HEK293 (cell line): Measurements from ENCODE around the gene HNRNPUL1.

ENCODE experiments used
- KLF9 ChIP-seq: fragments of 450-650 bp; formaldehyde crosslinking; IDR thresholded peaks from 2 replicates; pipeline ENCODE4 v1.5.1; 2016; ENCODE audit warnings: missing biosample characterization, missing genetic modification characterization, low read depth
- SP2 ChIP-seq: fragments of 450-650 bp; formaldehyde crosslinking; IDR thresholded peaks from 2 replicates; pipeline ENCODE4 v1.5.1; 2016; ENCODE audit warnings: missing biosample characterization, missing genetic modification characterization
- WT1 ChIP-seq: fragments of 450-650 bp; formaldehyde crosslinking; IDR thresholded peaks from 2 replicates; pipeline ENCODE4 v1.5.1; 2016; ENCODE audit warnings: missing biosample characterization, missing genetic modification characterization
- ZBTB8A ChIP-seq: fragments of 450-650 bp; formaldehyde crosslinking; IDR thresholded peaks from 2 replicates; pipeline ENCODE4 v1.5.1; 2016; ENCODE audit warnings: missing biosample characterization, missing genetic modification characterization
- ZEB2 ChIP-seq: fragments of 450-650 bp; formaldehyde crosslinking; IDR thresholded peaks from 2 replicates; pipeline ENCODE4 v1.5.1; 2016; ENCODE audit warnings: missing biosample characterization, missing genetic modification characterization
- ZIC2 ChIP-seq: fragments of 450-650 bp; formaldehyde crosslinking; IDR thresholded peaks from 2 replicates; pipeline ENCODE4 v1.5.1; 2016; ENCODE audit warnings: missing biosample characterization, missing genetic modification characterization
- ZNF19 ChIP-seq: fragments of 450-650 bp; formaldehyde crosslinking; IDR thresholded peaks from 2 replicates; pipeline ENCODE4; 2016; ENCODE audit warnings: missing biosample characterization, missing genetic modification characterization, low read depth
- ZNF202 ChIP-seq: fragments of 450-650 bp; formaldehyde crosslinking; IDR thresholded peaks from 2 replicates; pipeline ENCODE4 v1.5.1; 2016; ENCODE audit warnings: missing biosample characterization, missing genetic modification characterization, borderline replicate concordance
- ZNF274 ChIP-seq, 2 experiments: fragments of 200-500 bp in 1 of 2; fragments of 450-650 bp in 1 of 2; sonication (Bioruptor generic) in 1 of 2; formaldehyde crosslinking in 1 of 2; IDR thresholded peaks; 2 replicates each; pipeline versions ENCODE4 v1.5.1 to v1.6.1; 2014 to 2016; ENCODE audit warnings: borderline replicate concordance in 1 of 2, inconsistent platforms in 1 of 2, low read length in 1 of 2, missing biosample characterization in 1 of 2, missing genetic modification characterization in 1 of 2
- ZNF404 ChIP-seq: fragments of 450-650 bp; formaldehyde crosslinking; IDR thresholded peaks from 2 replicates; pipeline ENCODE4 v1.5.1; 2017; ENCODE audit warnings: missing biosample characterization, missing genetic modification characterization
- ZNF510 ChIP-seq: fragments of 450-650 bp; formaldehyde crosslinking; IDR thresholded peaks from 2 replicates; pipeline ENCODE4 v1.5.1; 2018; ENCODE audit warnings: mild to moderate bottlenecking, missing genetic modification characterization, missing biosample characterization; ENCODE audit not compliant: insufficient replicate concordance
- ZNF561 ChIP-seq: fragments of 450-650 bp; IDR thresholded peaks from 2 replicates; pipeline ENCODE4 v1.5.1; 2018; ENCODE audit warnings: missing biosample characterization, missing genetic modification characterization, borderline replicate concordance
- TF ChIP-seq, protein P1 (sequence below): fragments of 450-650 bp; formaldehyde crosslinking; IDR thresholded peaks from 2 replicates; pipeline ENCODE4 v1.5.1; 2017; ENCODE audit warnings: missing biosample characterization, missing genetic modification characterization
- TF ChIP-seq, protein P2 (sequence below): fragments of 450-650 bp; formaldehyde crosslinking; IDR thresholded peaks from 2 replicates; pipeline ENCODE4 v1.5.1; 2017; ENCODE audit warnings: missing biosample characterization, missing genetic modification characterization
- TF ChIP-seq, protein P3 (sequence below): fragments of 450-650 bp; formaldehyde crosslinking; IDR thresholded peaks from 2 replicates; pipeline ENCODE4 v1.5.1; 2016; ENCODE audit warnings: missing biosample characterization, missing genetic modification characterization
- TF ChIP-seq, protein P4 (sequence below): fragments of 450-650 bp; formaldehyde crosslinking; optimal IDR thresholded peaks from 2 replicates; pipeline ENCODE3; 2016; ENCODE audit warnings: missing biosample characterization, mild to moderate bottlenecking, missing genetic modification characterization
- TF ChIP-seq, protein P5 (sequence below): fragments of 450-650 bp; formaldehyde crosslinking; IDR thresholded peaks from 2 replicates; pipeline ENCODE4 v1.5.1; 2016; ENCODE audit warnings: missing biosample characterization, missing genetic modification characterization
- TF ChIP-seq, protein P6 (sequence below): fragments of 450-650 bp; formaldehyde crosslinking; IDR thresholded peaks from 2 replicates; pipeline ENCODE4 v1.5.1; 2016; ENCODE audit warnings: missing biosample characterization, missing genetic modification characterization, low read depth

Gene HNRNPUL1

DNA sequence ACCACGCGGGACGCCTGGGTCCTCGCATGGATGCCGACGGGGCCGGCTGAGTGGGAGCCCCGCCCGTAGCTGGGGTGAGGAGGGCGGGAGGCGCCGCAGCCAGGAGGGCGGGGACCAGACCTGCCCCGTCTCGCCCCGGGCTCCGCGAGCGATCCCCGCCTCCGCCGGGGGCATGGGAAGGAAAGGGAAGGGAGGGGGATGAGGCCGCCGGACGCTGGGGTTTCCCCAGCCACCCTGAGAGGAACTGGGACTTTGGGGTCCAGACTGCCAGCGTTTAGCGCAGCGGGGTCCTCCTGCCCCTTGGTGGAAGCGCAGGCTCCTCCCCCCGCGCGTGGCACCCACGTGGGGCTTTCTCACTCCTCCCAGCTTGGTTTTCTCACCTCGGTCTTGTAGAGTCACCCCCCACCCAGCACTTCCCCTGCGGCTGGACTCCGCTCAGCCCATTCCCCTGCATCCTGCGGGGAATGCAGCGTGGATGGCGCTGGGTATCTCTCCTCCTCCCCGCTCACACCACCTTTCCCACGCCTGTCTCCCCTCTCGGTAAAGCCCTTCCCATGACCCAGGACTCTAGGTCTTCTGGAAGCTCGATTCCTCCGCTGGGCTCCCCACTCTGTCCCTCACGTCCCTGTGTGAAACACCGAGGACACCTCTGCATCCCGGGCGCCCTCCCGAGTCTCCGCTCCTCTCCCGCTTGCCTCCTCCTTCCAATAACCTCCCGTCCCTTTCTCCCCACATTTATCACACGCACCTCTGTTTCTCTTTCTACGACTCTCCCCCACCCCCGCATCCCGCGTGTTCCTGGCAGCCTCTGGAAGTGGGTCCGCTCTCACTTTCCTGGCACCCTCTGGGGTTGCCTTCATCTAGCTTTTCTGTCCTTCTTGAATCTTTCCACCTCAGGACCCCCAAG lies 87.4 kb downstream of the HNRNPUL1 start (continued):
- TF ChIP-seq ZNF404 = no peak
- TF ChIP-seq ZEB2 (tag by site-specific recombination) = 0 out of 2 replicates have a peak, but pooled peaks have one; percentile 29
- no peak for TF ChIP-seq ZNF19
- peak; percentile 13; the same call in 1 of the 2 replicates for TF ChIP-seq ZBTB8A (tag by site-specific recombination)
- no peak; the same call in 1 of the 2 replicates for TF ChIP-seq WT1 (tag by site-specific recombination)
- peak; percentile 84 for TF ChIP-seq SP2 (tag by site-specific recombination)
- TF ChIP-seq KLF9 = peak; percentile 84
- no peak for TF ChIP-seq ZNF510
- no peak for TF ChIP-seq ZNF202 (tag by site-specific recombination)
- TF ChIP-seq, protein P1, sequence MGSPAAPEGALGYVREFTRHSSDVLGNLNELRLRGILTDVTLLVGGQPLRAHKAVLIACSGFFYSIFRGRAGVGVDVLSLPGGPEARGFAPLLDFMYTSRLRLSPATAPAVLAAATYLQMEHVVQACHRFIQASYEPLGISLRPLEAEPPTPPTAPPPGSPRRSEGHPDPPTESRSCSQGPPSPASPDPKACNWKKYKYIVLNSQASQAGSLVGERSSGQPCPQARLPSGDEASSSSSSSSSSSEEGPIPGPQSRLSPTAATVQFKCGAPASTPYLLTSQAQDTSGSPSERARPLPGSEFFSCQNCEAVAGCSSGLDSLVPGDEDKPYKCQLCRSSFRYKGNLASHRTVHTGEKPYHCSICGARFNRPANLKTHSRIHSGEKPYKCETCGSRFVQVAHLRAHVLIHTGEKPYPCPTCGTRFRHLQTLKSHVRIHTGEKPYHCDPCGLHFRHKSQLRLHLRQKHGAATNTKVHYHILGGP = no peak
- TF ChIP-seq ZNF274 (IDR thresholded peaks at IDR 0.05; ENCODE audit: low read length) = no peak
- TF ChIP-seq ZNF274 (tag by site-specific recombination; IDR thresholded peaks at IDR 0.05; ENCODE audit: borderline replicate concordance) = no peak
- TF ChIP-seq, protein P2, sequence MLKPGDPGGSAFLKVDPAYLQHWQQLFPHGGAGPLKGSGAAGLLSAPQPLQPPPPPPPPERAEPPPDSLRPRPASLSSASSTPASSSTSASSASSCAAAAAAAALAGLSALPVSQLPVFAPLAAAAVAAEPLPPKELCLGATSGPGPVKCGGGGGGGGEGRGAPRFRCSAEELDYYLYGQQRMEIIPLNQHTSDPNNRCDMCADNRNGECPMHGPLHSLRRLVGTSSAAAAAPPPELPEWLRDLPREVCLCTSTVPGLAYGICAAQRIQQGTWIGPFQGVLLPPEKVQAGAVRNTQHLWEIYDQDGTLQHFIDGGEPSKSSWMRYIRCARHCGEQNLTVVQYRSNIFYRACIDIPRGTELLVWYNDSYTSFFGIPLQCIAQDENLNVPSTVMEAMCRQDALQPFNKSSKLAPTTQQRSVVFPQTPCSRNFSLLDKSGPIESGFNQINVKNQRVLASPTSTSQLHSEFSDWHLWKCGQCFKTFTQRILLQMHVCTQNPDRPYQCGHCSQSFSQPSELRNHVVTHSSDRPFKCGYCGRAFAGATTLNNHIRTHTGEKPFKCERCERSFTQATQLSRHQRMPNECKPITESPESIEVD (tag by site-specific recombination) = no peak
- TF ChIP-seq, protein P3, sequence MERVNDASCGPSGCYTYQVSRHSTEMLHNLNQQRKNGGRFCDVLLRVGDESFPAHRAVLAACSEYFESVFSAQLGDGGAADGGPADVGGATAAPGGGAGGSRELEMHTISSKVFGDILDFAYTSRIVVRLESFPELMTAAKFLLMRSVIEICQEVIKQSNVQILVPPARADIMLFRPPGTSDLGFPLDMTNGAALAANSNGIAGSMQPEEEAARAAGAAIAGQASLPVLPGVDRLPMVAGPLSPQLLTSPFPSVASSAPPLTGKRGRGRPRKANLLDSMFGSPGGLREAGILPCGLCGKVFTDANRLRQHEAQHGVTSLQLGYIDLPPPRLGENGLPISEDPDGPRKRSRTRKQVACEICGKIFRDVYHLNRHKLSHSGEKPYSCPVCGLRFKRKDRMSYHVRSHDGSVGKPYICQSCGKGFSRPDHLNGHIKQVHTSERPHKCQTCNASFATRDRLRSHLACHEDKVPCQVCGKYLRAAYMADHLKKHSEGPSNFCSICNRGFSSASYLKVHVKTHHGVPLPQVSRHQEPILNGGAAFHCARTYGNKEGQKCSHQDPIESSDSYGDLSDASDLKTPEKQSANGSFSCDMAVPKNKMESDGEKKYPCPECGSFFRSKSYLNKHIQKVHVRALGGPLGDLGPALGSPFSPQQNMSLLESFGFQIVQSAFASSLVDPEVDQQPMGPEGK (tag by site-specific recombination) = no peak; the same call in 1 of the 2 replicates
- TF ChIP-seq ZIC2 (tag by site-specific recombination) = peak; percentile 83
- TF ChIP-seq, protein P4, sequence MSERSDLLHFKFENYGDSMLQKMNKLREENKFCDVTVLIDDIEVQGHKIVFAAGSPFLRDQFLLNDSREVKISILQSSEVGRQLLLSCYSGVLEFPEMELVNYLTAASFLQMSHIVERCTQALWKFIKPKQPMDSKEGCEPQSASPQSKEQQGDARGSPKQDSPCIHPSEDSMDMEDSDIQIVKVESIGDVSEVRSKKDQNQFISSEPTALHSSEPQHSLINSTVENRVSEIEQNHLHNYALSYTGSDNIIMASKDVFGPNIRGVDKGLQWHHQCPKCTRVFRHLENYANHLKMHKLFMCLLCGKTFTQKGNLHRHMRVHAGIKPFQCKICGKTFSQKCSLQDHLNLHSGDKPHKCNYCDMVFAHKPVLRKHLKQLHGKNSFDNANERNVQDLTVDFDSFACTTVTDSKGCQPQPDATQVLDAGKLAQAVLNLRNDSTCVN = peak; percentile 29
- TF ChIP-seq, protein P5, sequence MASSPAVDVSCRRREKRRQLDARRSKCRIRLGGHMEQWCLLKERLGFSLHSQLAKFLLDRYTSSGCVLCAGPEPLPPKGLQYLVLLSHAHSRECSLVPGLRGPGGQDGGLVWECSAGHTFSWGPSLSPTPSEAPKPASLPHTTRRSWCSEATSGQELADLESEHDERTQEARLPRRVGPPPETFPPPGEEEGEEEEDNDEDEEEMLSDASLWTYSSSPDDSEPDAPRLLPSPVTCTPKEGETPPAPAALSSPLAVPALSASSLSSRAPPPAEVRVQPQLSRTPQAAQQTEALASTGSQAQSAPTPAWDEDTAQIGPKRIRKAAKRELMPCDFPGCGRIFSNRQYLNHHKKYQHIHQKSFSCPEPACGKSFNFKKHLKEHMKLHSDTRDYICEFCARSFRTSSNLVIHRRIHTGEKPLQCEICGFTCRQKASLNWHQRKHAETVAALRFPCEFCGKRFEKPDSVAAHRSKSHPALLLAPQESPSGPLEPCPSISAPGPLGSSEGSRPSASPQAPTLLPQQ = no peak
- TF ChIP-seq, protein P6, sequence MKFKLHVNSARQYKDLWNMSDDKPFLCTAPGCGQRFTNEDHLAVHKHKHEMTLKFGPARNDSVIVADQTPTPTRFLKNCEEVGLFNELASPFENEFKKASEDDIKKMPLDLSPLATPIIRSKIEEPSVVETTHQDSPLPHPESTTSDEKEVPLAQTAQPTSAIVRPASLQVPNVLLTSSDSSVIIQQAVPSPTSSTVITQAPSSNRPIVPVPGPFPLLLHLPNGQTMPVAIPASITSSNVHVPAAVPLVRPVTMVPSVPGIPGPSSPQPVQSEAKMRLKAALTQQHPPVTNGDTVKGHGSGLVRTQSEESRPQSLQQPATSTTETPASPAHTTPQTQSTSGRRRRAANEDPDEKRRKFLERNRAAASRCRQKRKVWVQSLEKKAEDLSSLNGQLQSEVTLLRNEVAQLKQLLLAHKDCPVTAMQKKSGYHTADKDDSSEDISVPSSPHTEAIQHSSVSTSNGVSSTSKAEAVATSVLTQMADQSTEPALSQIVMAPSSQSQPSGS (tag by site-specific recombination) = no peak
- TF ChIP-seq ZNF561 (tag by site-specific recombination) = 0 out of 2 replicates have a peak, but pooled peaks have one; percentile 40
- TF ChIP-seq, all 188 proteins: peak for 29
